Thyroid gland (tissue), 4 donors: ENCODE results near the gene CANT1. TPM values are rescaled to one million over a fixed set of nuclear protein-coding genes. Genes with fewer than 3 reads are reported as not detected.

Experiments
- DNase-seq, 2 donors: peaks; one replicate each; pipeline ENCODE4 v3.0.0-alpha.2; 2019
- H3K27ac ChIP-seq, 3 donors: fragments of 200-600 bp; sonication (generic); 1 replicate in 2 of 3; 2 replicates in 1 of 3; pipeline ENCODE4 v1.5.1; 2016 to 2019; ENCODE audit warnings: mild to moderate bottlenecking in 1 of 3, moderate library complexity in 1 of 3
- H3K27me3 ChIP-seq: fragments of 200-600 bp; sonication (generic); one replicate; pipeline ENCODE4 v1.5.1; 2019
- H3K36me3 ChIP-seq, 2 donors: fragments of 200-600 bp; sonication (generic); one replicate each; pipeline ENCODE4 v1.5.1; 2016 to 2019
- H3K4me1 ChIP-seq, 2 donors: fragments of 200-600 bp; sonication (generic); one replicate each; pipeline ENCODE4 v1.5.1; 2017 to 2019
- H3K4me3 ChIP-seq, 3 donors: fragments of 200-600 bp; sonication (generic); replicated peaks in 1 of 3; 1 replicate in 2 of 3; 2 replicates in 1 of 3; pipeline ENCODE4 v1.5.1; 2016; ENCODE audit warnings: mild to moderate bottlenecking in 1 of 3
- H3K9me3 ChIP-seq: fragments of 200-600 bp; sonication (generic); one replicate; pipeline ENCODE4 v1.5.1; 2017
- CTCF ChIP-seq, 6 experiments: fragments of 200-600 bp in 3 of 6; fragments of 450-650 bp in 3 of 6; sonication (generic) in 3 of 6; IDR thresholded peaks; one replicate each; pipeline ENCODE4 v1.5.1; 2016 to 2019; ENCODE audit warnings: antibody characterized with exemption in 6 of 6, mild to moderate bottlenecking in 2 of 6, inconsistent platforms in 1 of 6, moderate library complexity in 1 of 6
- POLR2A ChIP-seq, 2 donors: fragments of 450-650 bp; IDR thresholded peaks; one replicate each; pipeline ENCODE4 v1.6.1; 2017; ENCODE audit warnings: antibody characterized with exemption in 2 of 2, mild to moderate bottlenecking in 2 of 2, moderate library complexity in 1 of 2
- WGBS, 2 donors: methylation state at CpG; one replicate each; pipeline ENCODE4 v1.1.5; 2017; 5-methylcytosine and 5-hydroxymethylcytosine counted together
- intact Hi-C: fragments of 100-400 bp; cut with DNase I; formaldehyde crosslinking; loops from one replicate; pipeline ENCODE4 v1.15.1; 2023
- total RNA-seq, 4 donors: library from RNA; depleted of rRNA; stranded (reverse); fragments of >200 nt; gene quantifications; one replicate each; pipeline ENCODE4 v1.2.3, GENCODE V29; 2016

Gene CANT1
- total RNA-seq, 4 donors from 2014 or later: 21.2 to 37.1 (median 27.3) TPM

DNA sequence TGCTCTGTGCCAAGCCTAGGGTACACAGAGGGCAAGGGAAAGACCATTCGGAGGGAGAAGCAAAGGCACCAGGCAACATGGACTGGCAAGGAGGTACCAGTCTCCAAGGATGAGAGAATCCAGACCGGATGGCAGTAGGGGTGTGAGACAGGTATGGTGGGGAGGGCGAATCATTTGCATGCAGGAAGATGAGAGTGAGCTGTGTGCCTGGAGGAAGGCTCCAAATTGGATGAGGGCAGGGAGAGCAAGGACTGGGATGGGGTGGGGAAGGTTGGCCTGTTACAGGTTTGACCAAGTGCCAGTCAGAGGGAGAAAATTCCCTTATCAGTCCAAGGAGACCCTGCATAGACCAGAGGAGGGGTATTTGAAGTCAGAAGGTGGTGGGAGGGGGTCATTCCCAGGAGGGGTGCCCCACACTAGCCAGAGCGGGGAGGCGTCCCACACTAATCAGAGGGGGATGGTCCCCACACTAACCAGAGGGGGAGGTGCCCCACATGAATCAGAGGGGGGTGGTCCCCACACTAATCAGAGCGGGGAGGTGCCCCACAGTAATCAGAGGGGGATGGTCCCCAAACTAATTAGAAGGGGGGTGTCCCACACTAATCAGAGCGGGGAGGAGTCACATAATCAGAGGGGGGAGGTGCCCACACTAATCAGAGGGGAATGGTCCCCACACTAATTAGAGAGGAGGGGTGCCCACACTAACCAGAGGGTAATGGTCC lies 737 bp downstream of the CANT1 start:
- intact Hi-C loops: no loop called here
- no peaks in the 10 kb centered on the region for H3K36me3 ChIP-seq
- peak overlapping the region; percentile 60 to 98 (median 79) for H3K4me3 ChIP-seq
- peaks cover 30 to 35% of the 10 kb centered on the region in 2 donors for H3K4me1 ChIP-seq
- TF ChIP-seq POLR2A (IDR thresholded peaks at IDR 0.05): no peak
- no peak for TF ChIP-seq CTCF (IDR thresholded peaks at IDR 0.05)
- no peaks in the 10 kb centered on the region for H3K27me3 ChIP-seq
- no peak for DNase-seq
- 37 to 38% methylated on average over 7 of the region's 7 CpGs for WGBS, 2 donors
- H3K9me3 ChIP-seq: no peaks in the 10 kb centered on the region
- peak overlapping the region in 2 of 3 donors; percentile 71 to 86 for H3K27ac ChIP-seq

DNA sequence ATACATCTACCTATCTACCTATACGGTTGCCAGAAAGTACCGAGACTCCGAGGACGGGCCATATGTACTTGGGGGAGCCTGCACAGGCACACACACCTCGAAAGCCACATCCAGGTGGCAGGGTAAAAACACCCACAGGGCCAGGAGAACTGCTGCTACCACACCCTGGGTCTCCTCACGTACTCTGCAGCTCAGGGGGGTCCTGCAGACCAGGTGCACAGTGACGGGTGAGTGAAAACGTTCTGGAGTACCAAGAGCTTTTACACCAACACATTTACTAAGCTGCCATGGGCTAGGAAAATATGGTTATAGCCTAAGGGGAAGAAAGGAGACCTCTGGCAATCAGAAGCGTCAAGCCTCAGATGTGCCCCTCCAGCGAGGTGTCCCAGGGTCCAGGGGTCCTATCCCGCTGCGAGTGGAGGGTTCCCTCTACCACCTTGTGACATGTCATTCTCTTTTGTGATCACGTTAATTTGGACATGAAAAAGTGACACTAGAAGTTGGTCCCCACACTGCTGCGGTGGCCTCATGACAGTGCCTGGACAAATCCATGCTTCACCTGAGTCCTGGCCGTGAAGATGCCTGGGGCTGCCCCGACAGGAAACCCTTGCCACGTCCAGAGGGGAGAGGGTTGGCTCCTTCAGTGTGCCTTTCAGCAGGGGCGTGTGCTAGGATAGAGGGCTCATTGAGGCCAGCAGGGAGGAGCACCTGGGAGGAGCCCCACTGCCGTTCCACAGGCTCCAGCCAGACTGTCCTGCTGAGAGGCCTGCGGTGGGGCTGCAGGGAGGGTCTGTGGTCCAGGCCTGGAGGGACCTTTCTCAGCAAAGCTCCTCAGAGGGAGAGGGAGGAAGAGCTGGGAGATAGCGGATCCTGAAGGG lies 1.8 kb downstream of the CANT1 start:
- no peak for DNase-seq
- no peaks in the 10 kb centered on the region for H3K9me3 ChIP-seq
- H3K4me3 ChIP-seq: no peak overlapping the region
- H3K4me1 ChIP-seq: peaks cover 30 to 35% of the 10 kb centered on the region in 2 donors
- H3K27ac ChIP-seq: peak overlapping the region in 1 of 3 donors; percentile 86
- no peak for TF ChIP-seq POLR2A (IDR thresholded peaks at IDR 0.05)
- TF ChIP-seq CTCF (IDR thresholded peaks at IDR 0.05): no peak
- intact Hi-C loops: no loop called here
- H3K27me3 ChIP-seq: no peaks in the 10 kb centered on the region
- 87 to 94% methylated on average over 18 to 21 of the region's 21 CpGs for WGBS, 2 donors
- no peaks in the 10 kb centered on the region for H3K36me3 ChIP-seq

DNA sequence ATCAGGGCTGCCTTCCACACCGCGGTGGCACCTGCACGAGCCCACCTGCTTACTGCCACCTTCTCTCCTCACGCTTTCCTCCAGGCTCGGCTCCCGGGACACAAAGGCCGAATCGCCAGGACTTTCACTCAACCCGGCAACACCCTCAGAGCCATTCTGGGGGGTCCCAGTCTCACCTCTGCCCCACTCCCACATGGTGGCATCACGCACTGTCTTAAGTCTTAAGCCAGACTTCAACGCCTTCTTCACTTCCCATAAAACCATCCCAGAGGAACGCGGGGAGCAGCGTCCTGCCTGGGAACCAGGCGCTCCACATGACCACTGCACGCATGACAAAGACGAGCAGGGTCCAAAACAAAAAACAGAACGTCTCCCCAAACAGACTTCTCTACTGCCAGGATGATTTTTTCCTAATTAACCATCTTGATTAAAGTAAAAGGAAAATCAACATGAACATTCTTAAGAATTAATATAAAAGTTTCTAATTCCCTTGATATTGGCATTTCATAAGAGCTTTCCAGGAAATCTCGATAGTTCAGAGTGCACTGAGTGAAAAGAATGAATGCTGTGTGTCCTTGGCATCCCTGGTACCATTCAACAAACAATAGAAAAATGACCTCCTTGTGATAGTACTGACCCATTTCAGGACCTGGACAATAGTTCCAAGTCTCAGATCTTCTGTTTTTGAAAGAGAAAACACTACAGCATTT lies 2.6 kb downstream of the CANT1 start:
- 87 to 88% methylated on average over 19 of the region's 19 CpGs for WGBS, 2 donors
- Histone ChIP-seq H3K9me3 (no peaks in the 10 kb centered on the region), H3K4me3 (no peak overlapping the region), H3K36me3 (no peaks in the 10 kb centered on the region), H3K4me1 (peaks cover 30 to 35% of the 10 kb centered on the region in 2 donors), H3K27ac (no peak overlapping the region), H3K27me3 (no peaks in the 10 kb centered on the region)
- intact Hi-C loops: no loop called here
- TF ChIP-seq POLR2A (IDR thresholded peaks at IDR 0.05) (no peak), CTCF (IDR thresholded peaks at IDR 0.05) (no peak)
- DNase-seq: no peak

DNA sequence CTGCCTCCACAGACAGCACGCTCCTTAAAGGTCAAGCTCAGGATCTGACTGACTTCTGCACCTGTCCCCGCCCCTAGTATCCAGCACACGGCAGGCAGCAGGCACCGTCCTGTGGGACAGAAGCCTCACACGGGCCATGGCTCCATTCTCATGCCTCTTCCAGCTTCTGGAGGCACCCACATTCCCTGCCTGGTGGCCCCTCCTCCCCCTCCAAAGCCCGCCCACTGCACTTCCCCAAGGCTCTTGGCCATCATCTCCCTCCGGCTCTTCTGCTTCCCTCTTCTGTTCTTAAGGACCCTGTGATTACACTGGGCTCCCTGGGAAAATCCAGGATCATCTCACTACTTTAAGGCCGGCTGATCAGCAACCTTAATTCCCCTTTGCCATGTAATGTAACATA lies 3.5 kb downstream of the CANT1 start:
- Histone ChIP-seq H3K27ac (peak overlapping the region in 1 of 3 donors; percentile 2), H3K4me3 (no peak overlapping the region), H3K27me3 (no peaks in the 10 kb centered on the region), H3K36me3 (no peaks in the 10 kb centered on the region), H3K9me3 (no peaks in the 10 kb centered on the region), H3K4me1 (peaks cover 30 to 35% of the 10 kb centered on the region in 2 donors)
- 78 to 84% methylated on average over 8 of the region's 8 CpGs for WGBS, 2 donors
- intact Hi-C loops: no loop called here
- no peak for DNase-seq
- TF ChIP-seq POLR2A (IDR thresholded peaks at IDR 0.05) (no peak), CTCF (IDR thresholded peaks at IDR 0.05) (no peak)
